Ramos (cell line): Measurements from ENCODE around the gene GOLGA6A.
"Not testable (repeated sequence)": the region's sequence is repeated elsewhere in the genome, so short reads cannot be mapped to it uniquely, and the experiment has no call there.

Experiments
- in situ Hi-C: fragments of 300-500 bp; cut with MboI; formaldehyde crosslinking; loops from one replicate; pipeline ENCODE4 v1.14.3; 2022; ENCODE audit warnings: low sequenced_read_pairs; ENCODE audit not compliant: unreplicated experiment

GOLGA6A gene, protein sequence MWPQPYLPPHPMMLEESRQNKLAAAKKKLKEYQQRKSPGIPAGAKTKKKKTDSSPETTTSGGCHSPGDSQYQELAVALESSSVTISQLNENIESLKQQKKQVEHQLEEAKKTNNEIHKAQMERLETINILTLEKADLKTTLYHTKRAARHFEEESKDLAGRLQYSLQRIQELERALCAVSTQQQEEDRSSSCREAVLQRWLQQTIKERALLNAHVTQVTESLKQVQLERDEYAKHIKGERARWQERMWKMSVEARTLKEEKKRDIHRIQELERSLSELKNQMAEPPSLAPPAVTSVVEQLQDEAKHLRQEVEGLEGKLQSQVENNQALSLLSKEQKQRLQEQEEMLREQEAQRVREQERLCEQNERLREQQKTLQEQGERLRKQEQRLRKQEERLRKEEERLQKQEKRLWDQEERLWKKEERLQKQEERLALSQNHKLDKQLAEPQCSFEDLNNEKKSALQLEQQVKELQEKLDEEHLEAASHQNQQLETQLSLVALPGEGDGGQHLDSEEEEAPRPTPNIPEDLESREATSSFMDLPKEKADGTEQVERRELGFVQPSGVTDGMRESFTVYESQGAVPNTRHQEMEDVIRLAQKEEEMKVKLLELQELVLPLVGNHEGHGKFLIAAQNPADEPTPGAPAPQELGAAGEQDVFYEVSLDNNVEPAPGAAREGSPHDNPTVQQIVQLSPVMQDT

GRCh38 chr15:74082450-74082849 is at the start of gene GOLGA6A:
TSS of gene GOLGA6A (minus strand) at chr15:74082550. CDS start at chr15:74082509, 41 bp downstream.
- in situ Hi-C loops = not testable (repeated sequence)

DNA sequence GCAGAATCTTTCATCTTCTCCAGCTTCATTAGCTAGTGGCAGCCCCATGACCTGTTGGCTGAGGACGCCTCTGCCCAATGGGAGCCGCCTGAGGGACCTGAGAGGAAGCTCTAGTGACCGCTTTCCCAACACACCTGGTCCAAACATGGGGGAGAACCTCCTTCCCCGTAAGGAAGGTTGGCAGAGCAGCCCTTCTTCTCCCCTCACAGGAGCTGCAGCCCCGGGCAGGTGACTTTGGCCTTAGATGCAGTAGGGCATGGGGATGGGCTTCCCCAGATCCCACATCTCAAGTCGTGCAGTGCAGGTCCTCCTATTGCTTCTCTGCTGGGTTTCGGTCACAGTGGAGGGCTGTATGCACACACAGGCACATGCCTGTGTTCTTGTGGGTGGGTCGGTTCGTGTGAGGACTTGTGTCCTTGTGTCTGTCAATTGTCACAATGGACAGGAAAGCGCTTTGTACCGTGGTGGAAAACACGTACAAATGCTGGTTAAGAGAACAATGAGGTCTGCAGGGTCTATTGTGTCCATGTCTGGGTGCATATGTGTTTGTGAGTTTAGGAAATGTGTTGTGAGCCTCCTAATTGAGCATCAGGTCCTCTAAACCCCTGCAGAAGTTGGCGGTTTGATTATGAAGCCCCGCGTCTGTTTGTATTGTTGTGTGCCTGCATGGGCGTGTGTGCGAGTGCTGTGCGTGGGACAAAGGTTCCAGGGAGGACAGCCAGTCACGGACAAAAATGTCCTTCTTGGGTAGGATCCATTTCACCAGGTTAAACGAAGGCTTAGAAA is 49.5 kb upstream of the GOLGA6A start:
- in situ Hi-C loops = loop anchor here (5.0 kb wide), 1 partner anchor 175 kb away; no protein-coding TSS in a partner anchor

GRCh38 chr15:74130849-74131627 is 48.7 kb upstream of the GOLGA6A start:
- in situ Hi-C loops = loop anchor here (5.0 kb wide), 1 partner anchor 176 kb away; no protein-coding TSS in a partner anchor

GRCh38 chr15:74130155-74130848 is 48.0 kb upstream of the GOLGA6A start, which contains the start of gene ISLR2:
TSS of gene ISLR2 (plus strand) at chr15:74130586. CDS start at chr15:74132755, 2,169 bp downstream.
- in situ Hi-C loops = loop anchor here (5.0 kb wide), 1 partner anchor 177 kb away; no protein-coding TSS in a partner anchor

DNA sequence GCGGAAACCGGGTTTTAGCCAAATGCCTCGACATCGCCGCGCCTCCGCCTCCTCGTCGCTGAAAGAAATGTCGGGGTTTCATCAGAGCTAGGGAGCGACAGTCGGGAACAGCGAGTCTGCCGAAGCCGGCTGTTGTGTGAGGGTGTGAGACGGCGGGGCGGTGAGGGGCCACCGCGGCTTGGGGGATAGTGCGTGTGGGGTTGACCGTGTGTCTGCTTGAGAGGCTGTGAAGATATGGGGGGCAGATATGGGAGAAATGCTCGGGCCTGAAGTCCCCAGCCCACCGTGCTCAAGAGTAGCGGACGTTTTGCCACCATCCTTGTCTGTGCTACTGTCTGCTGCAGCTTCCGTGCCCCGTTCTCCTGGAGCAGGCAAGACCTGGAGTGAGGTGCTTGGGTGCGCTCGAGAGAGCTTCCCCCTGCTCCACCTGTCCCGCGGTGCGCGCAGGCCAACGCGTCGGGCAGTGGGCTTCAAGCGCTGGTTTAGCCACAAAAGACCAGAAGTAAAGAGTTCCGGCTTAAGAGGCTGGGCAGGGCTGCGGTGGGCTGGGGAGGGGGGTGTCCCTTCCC is 47.3 kb upstream of the GOLGA6A start:
- in situ Hi-C loops = loop anchor here (5.0 kb wide), 2 partner anchors 72 to 178 kb away; no protein-coding TSS in a partner anchor

DNA sequence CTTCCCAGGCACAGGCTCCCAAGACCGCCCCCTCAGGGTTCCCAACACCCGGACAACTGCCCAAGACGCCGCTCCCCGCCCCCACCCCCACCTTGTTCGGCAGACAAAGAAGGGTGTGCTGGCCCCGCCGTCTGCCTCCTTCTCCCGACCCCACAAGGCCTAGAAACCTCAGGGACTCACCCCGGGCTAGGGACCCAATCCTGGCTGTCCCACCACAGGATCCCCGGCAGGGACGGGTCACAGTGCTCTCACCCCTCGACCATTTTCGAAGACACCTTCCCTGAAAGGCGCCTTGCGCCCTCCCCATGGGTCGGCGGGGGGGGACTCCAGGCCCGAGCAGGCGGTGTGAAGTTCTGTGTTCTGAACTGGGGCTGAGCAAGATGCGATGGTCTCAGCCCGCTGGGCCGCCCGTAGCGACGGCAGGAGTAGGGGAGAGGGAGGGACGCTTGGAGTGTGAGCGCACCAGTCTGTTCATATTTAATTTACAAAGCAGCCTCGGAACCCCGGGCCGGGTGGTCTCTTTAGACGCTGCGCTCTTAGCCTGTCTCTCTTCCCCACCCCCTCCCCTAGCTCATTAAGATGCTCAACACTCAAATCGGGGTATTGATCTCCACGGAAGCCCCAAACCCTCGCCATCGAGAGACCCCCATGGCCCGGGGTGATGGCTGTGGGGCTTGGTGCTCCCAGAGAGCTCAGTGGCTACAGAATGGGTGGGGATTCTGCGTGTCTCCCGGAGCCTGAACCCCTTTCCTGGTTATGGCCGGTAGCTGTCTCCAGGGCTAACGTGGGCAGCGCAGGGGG is 46.6 kb upstream of the GOLGA6A start:
- in situ Hi-C loops = loop anchor here (5.0 kb wide), 1 partner anchor 72 kb away; no protein-coding TSS in a partner anchor

GRCh38 chr15:74127954-74128784 is 45.8 kb upstream of the GOLGA6A start:
- in situ Hi-C loops = loop anchor here (5.0 kb wide), 1 partner anchor 71 kb away; no protein-coding TSS in a partner anchor

GRCh38 chr15:74127255-74127953 is 45.1 kb upstream of the GOLGA6A start:
- in situ Hi-C loops = loop anchor here (5.0 kb wide), 1 partner anchor 70 kb away; no protein-coding TSS in a partner anchor

DNA sequence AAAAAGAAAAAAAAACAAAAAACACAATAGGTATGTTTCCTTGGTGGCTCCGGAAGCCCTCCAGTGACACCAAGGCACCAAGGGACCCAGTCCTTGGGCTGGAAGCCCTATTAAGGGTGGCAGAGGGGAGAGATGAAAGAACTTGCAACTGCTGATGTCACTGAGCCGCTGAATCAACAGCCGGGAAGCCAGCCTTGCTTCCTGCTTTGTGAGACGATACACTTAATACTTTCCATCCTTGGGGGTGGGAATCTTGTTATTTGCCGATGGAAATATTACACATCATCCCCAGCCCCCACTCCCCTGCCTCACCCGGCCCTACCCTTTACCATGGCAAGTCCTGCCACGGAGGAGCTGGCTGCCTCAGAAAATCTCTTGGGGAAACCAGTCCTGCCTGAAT is 42.4 kb upstream of the GOLGA6A start:
- in situ Hi-C loops = loop anchor here (5.0 kb wide), 1 partner anchor 67 kb away; no protein-coding TSS in a partner anchor

- in situ Hi-C loops = no loop called here
Measured at GRCh38 chr15:74124196-74124595, 41.8 kb upstream of the GOLGA6A start.

DNA sequence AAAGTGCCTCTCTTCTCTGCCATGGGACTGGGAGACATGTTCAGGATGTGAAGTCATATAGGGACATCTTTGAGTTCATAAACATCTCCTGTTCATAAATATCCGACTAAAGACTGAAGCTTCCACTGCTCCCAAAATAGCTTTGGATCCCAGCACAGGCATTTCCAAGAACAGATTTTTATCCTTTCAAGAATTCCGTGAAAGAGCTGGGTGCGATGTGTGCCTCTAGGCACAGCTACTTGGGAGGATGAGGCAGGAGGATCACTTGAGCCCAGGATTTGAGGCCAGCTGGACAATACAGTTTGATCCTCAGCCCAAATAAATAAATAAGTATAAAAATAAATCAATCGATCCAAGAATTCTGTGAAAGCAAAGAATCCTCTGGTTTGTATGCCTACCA is 41.3 kb upstream of the GOLGA6A start:
- in situ Hi-C loops = no loop called here

DNA sequence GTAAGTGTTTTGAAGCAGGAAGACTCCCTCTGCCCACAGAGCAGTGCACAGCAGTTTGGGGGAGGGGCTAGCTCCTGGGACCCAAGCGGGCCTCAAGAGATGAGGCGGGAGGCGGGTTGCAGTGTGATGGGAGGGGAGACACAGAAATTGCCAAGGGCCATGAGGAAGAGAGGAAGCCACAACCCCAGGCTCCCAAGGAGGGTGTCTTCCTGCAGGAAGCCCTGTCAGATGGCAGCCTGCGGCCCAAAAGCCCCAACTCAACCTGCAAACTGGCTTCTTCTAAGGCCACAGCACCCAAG is 40.7 kb upstream of the GOLGA6A start:
- in situ Hi-C loops = no loop called here

DNA sequence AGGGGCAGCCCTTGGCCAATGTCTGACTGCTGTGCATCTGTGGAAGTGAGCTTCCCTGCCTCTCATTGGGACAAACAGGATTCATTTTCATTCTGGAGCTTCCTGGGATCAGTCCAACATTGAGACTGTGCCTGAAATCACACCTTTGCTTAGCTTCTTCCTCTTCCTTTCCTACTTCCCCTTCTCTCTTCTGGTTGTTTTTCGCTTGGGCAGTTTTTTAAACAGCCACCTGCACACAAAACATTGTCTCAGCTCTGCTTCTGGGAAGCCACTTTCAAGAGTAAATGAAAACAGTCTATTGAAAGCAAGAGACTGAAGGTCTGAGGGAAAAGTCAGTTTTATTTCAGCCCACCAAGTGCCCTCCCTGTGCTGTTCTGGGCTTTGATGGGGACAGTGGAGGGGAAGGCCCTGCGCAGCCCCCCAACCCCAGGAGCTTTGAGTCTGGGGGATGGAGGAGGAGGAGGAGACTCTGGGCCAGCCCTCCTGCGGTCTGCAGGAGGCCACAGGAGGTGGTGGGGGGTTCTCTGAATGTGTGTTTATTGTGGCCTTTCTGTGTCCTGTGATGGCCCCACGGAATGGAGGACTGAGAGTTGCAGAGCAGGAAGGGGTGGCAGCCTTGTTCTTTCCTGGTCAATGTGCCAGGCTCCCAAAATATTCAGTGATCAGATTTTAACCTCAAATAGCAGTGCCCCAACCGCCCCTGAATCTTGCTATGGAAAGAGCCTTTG is 40.2 kb upstream of the GOLGA6A start:
- in situ Hi-C loops = no loop called here

- in situ Hi-C loops = no loop called here
Measured at GRCh38 chr15:74121858-74122257, 39.5 kb upstream of the GOLGA6A start.

GRCh38 chr15:74121039-74121438 is 38.7 kb upstream of the GOLGA6A start:
- in situ Hi-C loops = no loop called here

GRCh38 chr15:74120426-74120825 is 38.1 kb upstream of the GOLGA6A start:
- in situ Hi-C loops = no loop called here
